ENCODE measurements around the gene NME7. TPM values are rescaled to one million over a fixed set of nuclear protein-coding genes. Genes with fewer than 3 reads are reported as not detected.
"Not testable (repeated sequence)": the region's sequence is repeated elsewhere in the genome, so short reads cannot be mapped to it uniquely, and the experiment has no call there.

Gene NME7
- total RNA-seq, 1 experiment from 2014 or later = 36.5 TPM

- no peak for DNase-seq (ENCODE audit: unreplicated experiment)
- TF ChIP-seq CTCF (IDR thresholded peaks at IDR 0.05; ENCODE audit: unreplicated experiment) = no peak
- BruUV-seq (replicated peaks) = no TSS peak
- no peaks in the 10 kb centered on the region for H3K9me3 Mint-ChIP-seq (ENCODE audit: unreplicated experiment)
- H3K27me3 Mint-ChIP-seq (ENCODE audit: insufficient read depth, unreplicated experiment) = no peaks in the 10 kb centered on the region
- peaks cover 12% of the 10 kb centered on the region for H3K4me1 Mint-ChIP-seq (ENCODE audit: insufficient read depth, unreplicated experiment)
- POLR2A ChIA-PET = interaction anchor here (0.7 to 1.5 kb wide), 3 partner anchors 16 to 219 kb away, joined by 3 to 5 read pairs (median 3); no protein-coding TSS in a partner anchor
- H3K4me3 Mint-ChIP-seq (ENCODE audit: unreplicated experiment) = no peak overlapping the region
- CTCF ChIA-PET = interaction anchor here (0.5 to 1.7 kb wide), 6 partner anchors 9 to 518 kb away, joined by 3 to 7 read pairs (median 4); no protein-coding TSS in a partner anchor
- no peak overlapping the region for H3K27ac Mint-ChIP-seq (ENCODE audit: low read depth, unreplicated experiment)
- peaks cover 57% of the 10 kb centered on the region for H3K36me3 Mint-ChIP-seq (ENCODE audit: insufficient read depth, unreplicated experiment)
- intact Hi-C loops (cut with micrococcal nuclease) = no loop called here
Observed at GRCh38 chr1:169126335-169126734, 241.3 kb downstream of the NME7 start.

GRCh38 chr1:169125597-169125996, 242.0 kb downstream of the NME7 start:
- H3K27me3 Mint-ChIP-seq (ENCODE audit: insufficient read depth, unreplicated experiment); DNase-seq (ENCODE audit: unreplicated experiment); H3K9me3 Mint-ChIP-seq (ENCODE audit: unreplicated experiment); intact Hi-C loops (cut with micrococcal nuclease); H3K27ac Mint-ChIP-seq (ENCODE audit: low read depth, unreplicated experiment); BruUV-seq (replicated peaks); H3K4me3 Mint-ChIP-seq (ENCODE audit: unreplicated experiment): not testable (repeated sequence)
- Mint-ChIP-seq H3K4me1 (ENCODE audit: insufficient read depth, unreplicated experiment) (peaks cover 12% of the 10 kb centered on the region), H3K36me3 (ENCODE audit: insufficient read depth, unreplicated experiment) (peaks cover 50% of the 10 kb centered on the region)
- CTCF ChIA-PET = interaction anchor here (0.7 to 1.7 kb wide), 5 partner anchors 8 to 522 kb away, joined by 3 to 8 read pairs (median 5); no protein-coding TSS in a partner anchor
- POLR2A ChIA-PET = interaction anchor here (0.7 to 0.9 kb wide), 3 partner anchors 14 to 119 kb away, joined by 3 read pairs; no protein-coding TSS in a partner anchor

GRCh38 chr1:169124459-169124858, 243.1 kb downstream of the NME7 start:
- Mint-ChIP-seq H3K4me3 (ENCODE audit: unreplicated experiment) (no peak overlapping the region), H3K27me3 (ENCODE audit: insufficient read depth, unreplicated experiment) (no peaks in the 10 kb centered on the region), H3K9me3 (ENCODE audit: unreplicated experiment) (no peaks in the 10 kb centered on the region), H3K36me3 (ENCODE audit: insufficient read depth, unreplicated experiment) (peaks cover 43% of the 10 kb centered on the region), H3K4me1 (ENCODE audit: insufficient read depth, unreplicated experiment) (peaks cover 14% of the 10 kb centered on the region), H3K27ac (ENCODE audit: low read depth, unreplicated experiment) (no peak overlapping the region)
- ChIA-PET POLR2A (interaction anchor here (0.5 to 0.6 kb wide), 2 partner anchors 14 to 846 kb away, joined by 4 read pairs; no protein-coding TSS in a partner anchor), CTCF (interaction anchor here (0.6 to 1.2 kb wide), 2 partner anchors 17 to 37 kb away, joined by 3 read pairs; no protein-coding TSS in a partner anchor)
- TF ChIP-seq CTCF (IDR thresholded peaks at IDR 0.05; ENCODE audit: unreplicated experiment) = no peak
- intact Hi-C loops (cut with micrococcal nuclease) = no loop called here
- no peak for DNase-seq (ENCODE audit: unreplicated experiment)
- BruUV-seq (replicated peaks) = no TSS peak

- DNase-seq (ENCODE audit: unreplicated experiment) = no peak
- intact Hi-C loops (cut with micrococcal nuclease) = no loop called here
- Mint-ChIP-seq H3K4me1 (ENCODE audit: insufficient read depth, unreplicated experiment) (peaks cover 15% of the 10 kb centered on the region), H3K9me3 (ENCODE audit: unreplicated experiment) (no peaks in the 10 kb centered on the region), H3K36me3 (ENCODE audit: insufficient read depth, unreplicated experiment) (peaks cover 28% of the 10 kb centered on the region), H3K27ac (ENCODE audit: low read depth, unreplicated experiment) (no peak overlapping the region), H3K4me3 (ENCODE audit: unreplicated experiment) (no peak overlapping the region), H3K27me3 (ENCODE audit: insufficient read depth, unreplicated experiment) (no peaks in the 10 kb centered on the region)
- no TSS peak for BruUV-seq (replicated peaks)
- CTCF ChIA-PET = no interaction called here
- TF ChIP-seq CTCF (IDR thresholded peaks at IDR 0.05; ENCODE audit: unreplicated experiment) = no peak
- POLR2A ChIA-PET = no interaction called here
Observed at GRCh38 chr1:169122976-169123375, 244.6 kb downstream of the NME7 start.

Measured in MCF 10A (cell line).